Stimulated activated CD4-positive, alpha-beta T cell treated with anti-CD3 and anti-CD28 coated beads, Interleukin-4, amount 100 ng/mL, for 48 hours (primary cell): Measurements from ENCODE around the gene SMIM14.

Experiments
- DNase-seq, 2 donors: peaks; one replicate each; pipeline ENCODE4 v3.0.0-alpha.2; 2020; ENCODE audit warnings: low read depth in 2 of 2

SMIM14 gene

GRCh38 chr4:39502019-39502663, 136.5 kb downstream of the SMIM14 start:
- no peak for DNase-seq

GRCh38 chr4:39498727-39499020, 140.0 kb downstream of the SMIM14 start:
- DNase-seq, result no peak

- no peak for DNase-seq
Measured at GRCh38 chr4:39497909-39498726, 140.5 kb downstream of the SMIM14 start.
